H1 (cell line): ENCODE measurements around the gene PLCB3. TPM values are rescaled to one million over a fixed set of nuclear protein-coding genes. Genes with fewer than 3 reads are reported as not detected.

Experiments used
- CTCF ChIA-PET: fragments of 300-600 bp; sonication (Branson Sonifier 250); formaldehyde crosslinking; loops from one replicate; lab custom pipeline; 2021; ENCODE audit not compliant: partially characterized antibody; lab: Charles Lee
- POLR2A ChIA-PET: fragments of 300-600 bp; sonication (Branson Sonifier 250); formaldehyde crosslinking; loops from one replicate; lab custom pipeline; 2021; ENCODE audit warnings: inconsistent platforms; ENCODE audit not compliant: partially characterized antibody; lab: Charles Lee
- DNase-seq, 2 experiments: peaks; one replicate each; pipeline versions ENCODE4 v3.0.0 to v3.0.0-alpha.2; 2010 to 2022; ENCODE audit warnings: low spot score in 2 of 2, low read depth in 1 of 2, mixed read lengths in 1 of 2
- FAIRE-seq: peaks from 2 replicates; lab custom pipeline; 2011; peaks lifted over from hg19 to GRCh38; lab: Jason Lieb, UNC
- H2AFZ ChIP-seq: 2 replicates; pipeline ENCODE4 v1.8.1; 2012; ENCODE audit warnings: low read length, inconsistent platforms
- H2AK5ac ChIP-seq: 2 replicates; pipeline ENCODE4 v1.6.1; 2013; ENCODE audit warnings: low read depth, low read length
- H2BK120ac ChIP-seq: replicated peaks from 2 replicates; pipeline ENCODE3; 2013; ENCODE audit warnings: low read depth, low read length, inconsistent platforms
- H2BK12ac ChIP-seq: 2 replicates; pipeline ENCODE4 v1.6.1; 2013; ENCODE audit warnings: low read depth, low read length
- H2BK15ac ChIP-seq: 2 replicates; pipeline ENCODE4 v1.6.1; 2013; ENCODE audit warnings: low read length
- H2BK20ac ChIP-seq: 2 replicates; pipeline ENCODE4 v1.6.1; 2013; ENCODE audit warnings: low read length
- H2BK5ac ChIP-seq: 2 replicates; pipeline ENCODE4 v1.6.1; 2013; ENCODE audit warnings: low read depth, low read length
- H3K14ac ChIP-seq: 2 replicates; pipeline ENCODE4 v1.6.1; 2013; ENCODE audit warnings: inconsistent platforms; ENCODE audit not compliant: insufficient read length
- H3K18ac ChIP-seq: 2 replicates; pipeline ENCODE4 v1.6.1; 2013; ENCODE audit warnings: low read length; ENCODE audit errors: extremely low read depth
- H3K23ac ChIP-seq: 2 replicates; pipeline ENCODE4 v1.6.1; 2013; ENCODE audit warnings: inconsistent platforms; ENCODE audit not compliant: insufficient read length
- H3K23me2 ChIP-seq: 2 replicates; pipeline ENCODE4 v1.6.1; 2013; ENCODE audit warnings: low read depth, low read length
- H3K27ac ChIP-seq: 2 replicates; pipeline ENCODE4 v1.6.1; 2011; ENCODE audit warnings: low read depth, low read length, inconsistent platforms
- H3K27me3 ChIP-seq, 4 experiments: replicated peaks in 1 of 4; 1 replicate in 1 of 4; 2 replicates in 3 of 4; pipeline versions ENCODE4 v1.6.1 to v1.8.1; 2011 to 2013; ENCODE audit warnings: low read length in 3 of 4, mild to moderate bottlenecking in 3 of 4, inconsistent platforms in 2 of 4, mixed read lengths in 2 of 4, moderate library complexity in 1 of 4; ENCODE audit not compliant: control insufficient read depth in 3 of 4, insufficient read depth in 3 of 4; ENCODE audit errors: extremely low read depth in 1 of 4
- H3K36me3 ChIP-seq, 4 experiments: 2 replicates each; pipeline versions ENCODE4 v1.6.1 to v1.8.1; 2011 to 2013; ENCODE audit warnings: mild to moderate bottlenecking in 4 of 4, low read length in 3 of 4, moderate library complexity in 2 of 4, control low read depth in 1 of 4, inconsistent platforms in 1 of 4; ENCODE audit not compliant: insufficient read depth in 4 of 4, control insufficient read depth in 2 of 4
- H3K4ac ChIP-seq: replicated peaks from 2 replicates; pipeline ENCODE3; 2013; ENCODE audit warnings: low read length, low read depth, mixed read lengths, inconsistent platforms; ENCODE audit not compliant: insufficient read length
- H3K4me1 ChIP-seq, 4 experiments: replicated peaks in 1 of 4; 1 replicate in 1 of 4; 2 replicates in 3 of 4; pipeline versions ENCODE4 v1.6.1 to v1.8.1; 2011 to 2013; ENCODE audit warnings: low read length in 3 of 4, inconsistent platforms in 2 of 4, mixed read lengths in 1 of 4; ENCODE audit not compliant: insufficient read depth in 4 of 4, control insufficient read depth in 3 of 4
- H3K4me2 ChIP-seq, 2 experiments: 2 replicates each; pipeline versions ENCODE4 v1.6.1 to v1.8.1; 2011 to 2013; ENCODE audit warnings: low read depth in 2 of 2, low read length in 2 of 2, control low read depth in 1 of 2, inconsistent platforms in 1 of 2, mild to moderate bottlenecking in 1 of 2; ENCODE audit not compliant: insufficient read depth in 1 of 2
- H3K4me3 ChIP-seq, 4 experiments: fragments of 200-600, 300-600 bp in 1 of 4; sonication (generic), shearing (Covaris generic), sonication (Bioruptor Twin) in 1 of 4; 2 replicates each; pipeline versions ENCODE4 v1.5.1 to v1.8.1; 2011 to 2016; ENCODE audit warnings: low read length in 4 of 4, low read depth in 3 of 4, control low read depth in 2 of 4, inconsistent platforms in 2 of 4, mild to moderate bottlenecking in 2 of 4, mixed read lengths in 1 of 4, moderate library complexity in 1 of 4; ENCODE audit not compliant: insufficient read depth in 2 of 4; ENCODE audit errors: extremely low read depth in 1 of 4
- H3K56ac ChIP-seq: replicated peaks from 2 replicates; pipeline ENCODE3; 2013; ENCODE audit warnings: low read depth, mild to moderate bottlenecking, mixed read lengths, low read length, inconsistent platforms; ENCODE audit not compliant: insufficient read length
- H3K79me1 ChIP-seq: 2 replicates; pipeline ENCODE4 v1.6.1; 2013; ENCODE audit warnings: low read depth, low read length, control low read depth
- H3K79me2 ChIP-seq, 2 experiments: 2 replicates each; pipeline versions ENCODE4 v1.6.1 to v1.8.1; 2012 to 2013; ENCODE audit warnings: low read length in 2 of 2, mild to moderate bottlenecking in 2 of 2, inconsistent platforms in 1 of 2; ENCODE audit not compliant: insufficient read depth in 2 of 2, control insufficient read depth in 1 of 2
- H3K9ac ChIP-seq, 4 experiments: replicated peaks in 1 of 4; 1 replicate in 1 of 4; 2 replicates in 3 of 4; pipeline versions ENCODE4 v1.6.1 to v1.8.1; 2011 to 2013; ENCODE audit warnings: low read depth in 3 of 4, low read length in 3 of 4, control low read depth in 2 of 4, mild to moderate bottlenecking in 2 of 4, moderate library complexity in 2 of 4, inconsistent platforms in 1 of 4; ENCODE audit errors: extremely low read depth in 1 of 4
- H3K9me3 ChIP-seq, 2 experiments: 2 replicates each; pipeline versions ENCODE4 v1.6.1 to v1.8.1; 2012 to 2013; ENCODE audit warnings: mild to moderate bottlenecking in 2 of 2, moderate library complexity in 2 of 2, control low read depth in 1 of 2, inconsistent platforms in 1 of 2, low read depth in 1 of 2, low read length in 1 of 2, mixed read lengths in 1 of 2; ENCODE audit not compliant: insufficient read depth in 2 of 2
- H4K20me1 ChIP-seq, 2 experiments: replicated peaks in 1 of 2; 2 replicates each; pipeline versions ENCODE3 to v1.8.1; 2011 to 2013; ENCODE audit warnings: inconsistent platforms in 2 of 2, low read length in 2 of 2, mild to moderate bottlenecking in 1 of 2; ENCODE audit not compliant: insufficient read depth in 2 of 2, control insufficient read depth in 1 of 2
- H4K5ac ChIP-seq: 2 replicates; pipeline ENCODE4 v1.6.1; 2013; ENCODE audit warnings: low read length, low read depth, mixed read lengths, inconsistent platforms; ENCODE audit not compliant: insufficient read length
- H4K8ac ChIP-seq: 2 replicates; pipeline ENCODE4 v1.8.0; 2013; ENCODE audit warnings: mild to moderate bottlenecking, moderate library complexity, low read length, inconsistent platforms; ENCODE audit not compliant: insufficient read depth; ENCODE audit errors: extremely low read depth
- H4K91ac ChIP-seq: replicated peaks from 2 replicates; pipeline ENCODE3; 2013; ENCODE audit warnings: low read length, mixed read lengths, inconsistent platforms; ENCODE audit not compliant: insufficient read length
- EZH2 ChIP-seq: fragments of 200-600 bp; sonication (generic); IDR thresholded peaks from 2 replicates; pipeline ENCODE4 v1.7.1; 2012; ENCODE audit warnings: low read depth, mild to moderate bottlenecking, moderate library complexity, low read length, inconsistent platforms; ENCODE audit not compliant: severe bottlenecking
- SUZ12 ChIP-seq: fragments of 200-600 bp; sonication (generic); IDR thresholded peaks from 2 replicates; pipeline ENCODE4 v1.6.1; 2012; ENCODE audit warnings: mild to moderate bottlenecking, inconsistent platforms, low read length, moderate library complexity, mixed read lengths
- WGBS, 2 experiments: shearing (Covaris generic) in 1 of 2; methylation state at CpG; one replicate each; pipeline versions ENCODE4 v1.1.6 to v1.1.7; 2013 to 2015; ENCODE audit warnings: low lambda C conversion rate in 2 of 2, mixed read lengths in 2 of 2, inconsistent platforms in 1 of 2, low coverage in 1 of 2, missing lambda C conversion rate in 1 of 2; ENCODE audit not compliant: insufficient replicate concordance in 2 of 2, insufficient coverage in 1 of 2, insufficient read length in 1 of 2; ENCODE audit errors: extremely low coverage in 1 of 2, missing lambda C conversion rate in 1 of 2; 5-methylcytosine and 5-hydroxymethylcytosine counted together
- polyA plus RNA-seq, 7 experiments: library from polyadenylated mRNA; depleted of rRNA in 3 of 7; stranded (reverse) in 5 of 7; unstranded in 2 of 7; fragments of >200 nt in 5 of 7; fragments of 200-250 nt in 2 of 7; gene quantifications; 1 replicate in 5 of 7; 2 replicates in 1 of 7; 4 replicates in 1 of 7; pipeline versions ENCODE4 v1.2.1 to v1.2.3, GENCODE V29; 2011 to 2013; ENCODE audit warnings: missing spikeins in 2 of 7, mixed read lengths in 2 of 7
- total RNA-seq: library from RNA; stranded (reverse); fragmentation: NEBNext Ultra II Directional; extraction: Animal tissue kit (Norgen Biotek cat#: 25700); gene quantifications from 2 replicates; pipeline ENCODE4 v1.2.1, GENCODE V29; 2021
- TF ChIP-seq, protein P1 (sequence below): IDR thresholded peaks from 2 replicates; pipeline ENCODE4 v1.6.1; 2011; ENCODE audit warnings: low read depth, mild to moderate bottlenecking, low read length; ENCODE audit not compliant: insufficient read depth

The PLCB3 gene
- total and polyA plus RNA-seq, 2 of the 8 experiments (the other 6 are each of a cell fraction or from before 2014, with no cell fraction given) = 47.2 to 104 TPM

DNA sequence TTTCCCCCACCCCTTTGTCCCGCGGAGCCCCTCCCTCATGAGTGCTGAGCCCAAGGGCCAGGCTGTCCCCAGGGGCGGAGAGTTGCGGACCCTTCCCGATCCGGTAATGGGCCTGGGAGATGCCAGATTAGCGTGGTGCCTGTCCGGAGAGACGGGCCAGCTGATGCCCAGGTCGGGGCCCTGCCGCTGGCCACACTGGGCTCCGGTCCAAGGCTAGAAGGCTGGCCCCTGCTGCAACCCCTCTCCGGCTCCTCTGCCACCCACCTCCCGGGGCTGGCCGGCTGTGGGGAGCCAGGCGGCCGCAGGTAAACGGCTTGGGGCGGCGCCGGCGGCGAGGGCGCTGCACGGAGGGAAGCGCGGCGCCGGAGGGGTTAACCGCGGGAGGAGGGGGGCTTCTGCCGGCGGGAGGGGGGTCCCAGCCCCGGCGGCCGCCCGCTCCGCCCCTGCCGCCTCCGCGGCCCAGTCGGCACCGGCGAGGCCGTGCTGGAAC lies 40.0 kb downstream of the PLCB3 start, which contains the start of gene KCNK4:
Gene KCNK4, plus strand, starts transcription at position 41 of the 490 bp plus-strand sequence. CDS start 1,717 bp downstream, outside the sequence.
- Histone ChIP-seq H2BK120ac (no peak within 1 kb of the TSS), H3K23ac (no peak within 1 kb of the TSS), H3K9ac (no peak within 1 kb of the TSS), H2AFZ (peak within 1 kb of the TSS; percentile 18; the same call in 1 of the 2 replicates), H3K4me1 (peaks cover 0 to 9% (median 2%) of the 10 kb centered on the region in 4 experiments; a peak in 5 of 7 replicates), H2BK20ac (no peak within 1 kb of the TSS), H3K18ac (no peak within 1 kb of the TSS), H2BK5ac (no peak within 1 kb of the TSS), H3K14ac (no peak within 1 kb of the TSS), H2BK12ac (0 out of 2 replicates have a peak within 1 kb of the TSS, but pooled peaks have one; percentile 23), H3K79me1 (no peaks in the 10 kb centered on the region), H3K4me3 (peak within 1 kb of the TSS; percentile 21 to 64 (median 34)), H2BK15ac (no peak within 1 kb of the TSS), H4K91ac (no peak within 1 kb of the TSS), H3K4ac (no peak within 1 kb of the TSS), H3K27ac (no peak within 1 kb of the TSS), H4K5ac (no peak within 1 kb of the TSS), H3K4me2 (peak within 1 kb of the TSS; percentile 20 to 88), H3K79me2 (no peaks in the 10 kb centered on the region), H3K56ac (no peak within 1 kb of the TSS), H3K36me3 (peaks cover 0 to 9% (median 0%) of the 10 kb centered on the region in 4 experiments; a peak in 1 of 8 replicates), H3K9me3 (no peaks in the 10 kb centered on the region), H3K27me3 (peaks cover 58 to 73% (median 71%) of the 10 kb centered on the region in 4 experiments), H2AK5ac (no peak within 1 kb of the TSS), H4K8ac (no peak within 1 kb of the TSS; the same call in 1 of the 2 replicates), H4K20me1 (peaks cover 5 to 25% of the 10 kb centered on the region in 2 experiments), H3K23me2 (peaks cover 5% of the 10 kb centered on the region; the same call in 1 of the 2 replicates)
- peak; percentile 63 for TF ChIP-seq EZH2
- TF ChIP-seq SUZ12 = peak; percentile 30; the same call in 1 of the 2 replicates
- TF ChIP-seq, protein P1, sequence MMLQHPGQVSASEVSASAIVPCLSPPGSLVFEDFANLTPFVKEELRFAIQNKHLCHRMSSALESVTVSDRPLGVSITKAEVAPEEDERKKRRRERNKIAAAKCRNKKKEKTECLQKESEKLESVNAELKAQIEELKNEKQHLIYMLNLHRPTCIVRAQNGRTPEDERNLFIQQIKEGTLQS = no peak
- ChIA-PET POLR2A (interaction anchor here (1.1 to 2.8 kb wide), 4 partner anchors 14 to 43 kb away, joined by 3 to 10 read pairs (median 5); no protein-coding TSS in a partner anchor), CTCF (interaction anchor here (0.8 to 11.4 kb wide), 4 partner anchors 11 to 211 kb away, joined by 3 to 134 read pairs (median 6); partner anchors contain the start of genes CATSPERZ, ESRRA, NUDT22 and TRPT1)
- DNase-seq (peak in 1 of 2 experiments; percentile 73), FAIRE-seq (no peak)
- WGBS, 2 experiments = 6% methylated on average over 8 of the region's 45 CpGs; no CpG with 5 or more reads in 1 of the 2 experiments
